HPDE6-E6E7 (cell line): ENCODE data around the gene IL2RG.

Experiments
- DNase-seq: peaks from one replicate; pipeline ENCODE4 v3.0.0; 2011; ENCODE audit warnings: missing footprints; ENCODE audit errors: extremely low spot score

Gene IL2RG

GRCh38 chrX:71111141-71111843 is at the start of gene IL2RG:
Gene IL2RG, minus strand, starts transcription at chrX:71111577. Its CDS starts 38 bp downstream, at chrX:71111539.
- DNase-seq, result no peak

- DNase-seq, result no peak
Observed at GRCh38 chrX:71160475-71160874, 49.1 kb upstream of the IL2RG start.

DNA sequence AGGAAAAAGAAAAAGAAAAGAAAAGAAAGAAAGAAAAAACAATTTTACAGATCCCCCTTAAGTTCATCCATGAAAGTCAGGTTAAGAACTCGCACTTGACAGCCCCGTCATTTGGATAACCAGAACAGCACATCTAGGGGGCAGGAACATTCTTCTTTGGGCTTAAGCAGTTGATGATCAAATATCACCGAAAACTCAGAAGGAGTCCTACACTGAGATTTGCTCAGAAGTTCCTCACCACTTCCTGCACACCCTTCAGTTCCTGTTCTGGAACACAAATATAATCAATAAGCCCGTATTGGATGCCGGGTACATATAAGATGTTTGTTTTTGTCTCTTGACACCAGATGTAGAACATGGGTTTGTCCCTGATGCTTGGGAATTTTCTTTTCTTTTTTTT is 48.0 kb upstream of the IL2RG start:
- DNase-seq, result no peak

- no peak for DNase-seq
Observed at GRCh38 chrX:71158603-71159002, 47.2 kb upstream of the IL2RG start.

DNA sequence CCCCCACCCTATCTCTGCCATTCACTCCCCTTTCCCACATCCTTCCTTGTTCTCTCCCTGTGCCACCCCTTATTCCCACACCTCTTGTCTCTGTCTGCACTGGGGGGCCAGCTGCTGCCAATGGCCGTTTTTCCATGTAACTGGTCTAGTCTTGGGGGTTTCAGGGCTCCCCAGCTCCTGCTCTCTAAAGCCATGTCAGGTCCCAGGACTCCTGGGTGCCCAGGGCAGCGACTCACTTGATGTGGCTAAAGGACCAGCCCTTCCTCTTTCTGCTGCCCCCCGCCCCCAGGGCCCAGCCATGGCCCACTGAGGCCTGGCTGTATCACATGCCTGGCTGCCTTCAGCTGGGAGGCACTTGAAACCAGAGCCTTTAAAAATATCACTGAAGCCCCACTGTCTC is 43.3 kb upstream of the IL2RG start:
- DNase-seq, result no peak

- DNase-seq, result no peak
Observed at GRCh38 chrX:71154196-71154595, 42.8 kb upstream of the IL2RG start.

- no peak for DNase-seq
Observed at GRCh38 chrX:71151366-71151765, 40.0 kb upstream of the IL2RG start.

DNA sequence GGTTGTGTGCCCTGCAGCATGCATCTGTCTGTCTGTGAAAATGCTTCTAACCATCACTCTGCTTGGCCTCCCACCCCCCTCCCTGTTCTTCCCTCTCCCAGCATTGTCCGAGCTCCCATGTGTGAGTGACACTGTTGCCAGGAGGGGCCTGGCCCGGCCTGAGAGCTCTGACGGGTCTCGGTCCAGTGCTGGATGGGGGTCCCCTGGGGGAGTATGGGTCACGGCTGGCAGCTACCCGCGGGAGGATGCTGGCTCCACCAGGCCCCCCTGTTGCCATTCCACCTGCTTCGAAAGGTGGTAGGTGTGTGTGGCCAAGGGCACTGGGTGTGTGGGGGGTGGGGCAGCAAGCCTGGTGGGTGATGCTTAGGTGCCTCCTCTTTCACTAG is 36.9 kb upstream of the IL2RG start:
- DNase-seq, result no peak

DNA sequence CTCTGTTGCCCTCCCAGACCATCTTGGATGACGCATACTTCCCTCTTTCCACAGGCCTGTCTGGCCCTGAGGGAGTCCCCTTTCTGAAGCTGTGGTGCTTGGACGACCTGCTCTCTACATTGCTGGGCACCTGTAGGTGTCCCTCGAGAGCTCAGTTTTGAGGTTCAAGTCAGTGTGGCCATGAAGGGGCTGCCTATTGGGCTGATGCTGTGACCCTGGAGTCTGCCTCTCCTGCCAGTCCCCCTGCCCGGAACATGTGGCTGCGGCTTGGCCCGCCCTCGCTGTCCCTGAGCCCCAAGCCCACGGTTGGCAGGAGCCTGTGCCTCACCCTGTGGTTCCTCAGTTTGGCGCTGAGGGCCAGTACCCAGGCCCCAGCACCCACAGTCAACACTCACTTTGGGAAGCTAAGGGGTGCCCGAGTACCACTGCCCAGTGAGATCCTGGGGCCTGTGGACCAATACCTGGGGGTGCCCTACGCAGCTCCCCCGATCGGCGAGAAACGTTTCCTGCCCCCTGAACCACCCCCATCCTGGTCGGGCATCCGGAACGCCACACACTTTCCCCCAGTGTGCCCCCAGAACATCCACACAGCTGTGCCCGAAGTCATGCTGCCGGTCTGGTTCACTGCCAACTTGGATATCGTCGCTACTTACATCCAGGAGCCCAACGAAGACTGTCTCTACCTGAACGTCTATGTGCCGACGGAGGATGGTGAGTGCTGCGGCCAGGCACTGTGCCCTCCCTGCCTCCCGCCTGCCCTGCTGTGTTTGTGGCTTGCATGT is 36.3 kb upstream of the IL2RG start:
- DNase-seq, result no peak

GRCh38 chrX:71144651-71145050 is 33.3 kb upstream of the IL2RG start, which contains the start of gene NLGN3:
Gene NLGN3, plus strand, starts transcription at chrX:71144841. Its CDS starts 2,909 bp downstream, at chrX:71147750.
- no peak for DNase-seq

DNA sequence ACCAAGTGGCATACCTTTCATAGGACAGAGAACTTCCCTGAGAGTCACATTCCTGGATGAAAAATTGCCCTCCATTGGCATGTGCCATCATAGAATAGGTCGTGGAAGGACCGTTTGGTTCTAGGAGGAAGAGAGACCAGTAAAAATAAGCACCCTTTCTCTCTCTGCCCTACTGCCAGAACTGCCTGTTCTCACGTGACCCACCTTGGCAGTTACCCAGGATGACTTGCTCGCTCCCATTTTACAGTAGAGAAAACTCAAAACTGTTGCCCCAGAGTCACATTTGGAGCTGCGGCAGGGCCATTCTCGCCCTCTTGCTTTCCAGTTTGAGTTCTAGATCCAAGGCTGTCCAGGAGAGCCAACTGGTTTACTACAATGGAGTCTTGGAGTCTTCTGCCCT is 32.1 kb upstream of the IL2RG start:
- DNase-seq, result no peak

GRCh38 chrX:71140440-71140839 is 29.1 kb upstream of the IL2RG start:
- no peak for DNase-seq

- no peak for DNase-seq
Observed at GRCh38 chrX:71131510-71131909, 20.1 kb upstream of the IL2RG start.

DNA sequence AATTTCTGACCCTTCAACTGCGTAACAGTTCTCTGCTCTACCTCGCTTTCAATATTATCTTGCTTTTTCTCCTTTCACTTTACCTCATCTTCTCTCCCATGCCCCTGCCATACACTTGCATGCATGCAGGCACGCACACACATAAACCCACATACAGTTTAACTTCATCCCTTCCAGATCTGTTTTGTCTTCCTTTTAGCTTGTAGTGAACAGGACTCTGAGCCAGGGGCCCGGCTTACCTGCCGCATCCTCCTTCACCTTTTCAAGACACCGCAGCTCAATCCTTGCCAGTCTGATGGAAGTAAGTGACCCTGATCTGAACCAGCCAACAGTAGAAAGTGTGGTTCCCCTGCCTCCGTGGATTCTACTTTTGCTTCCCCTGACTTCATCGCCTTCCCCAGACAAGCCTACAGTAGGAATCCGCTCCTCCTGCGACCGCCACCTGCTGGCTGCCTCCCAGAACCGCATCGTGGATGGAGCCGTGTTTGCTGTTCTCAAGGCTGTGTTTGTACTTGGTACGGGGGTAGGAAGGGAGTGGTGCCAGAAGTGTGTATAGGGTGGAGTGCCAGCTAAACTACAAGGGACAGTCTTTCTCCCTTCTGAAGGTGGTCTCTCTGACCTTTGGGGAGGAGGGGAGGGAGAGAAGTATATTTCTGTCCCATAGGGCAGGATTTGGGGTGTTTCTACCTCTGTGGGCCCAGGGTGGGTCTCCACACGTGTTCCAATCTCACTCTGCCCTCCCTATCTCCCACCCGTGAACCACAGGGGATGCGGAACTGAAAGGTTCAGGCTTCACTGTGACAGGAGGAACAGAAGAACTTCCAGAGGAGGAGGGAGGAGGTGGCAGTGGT is 17.8 kb upstream of the IL2RG start:
- DNase-seq, result peak; percentile 31

- DNase-seq, result no peak
Observed at GRCh38 chrX:71128166-71128833, 16.9 kb upstream of the IL2RG start.

GRCh38 chrX:71118985-71119535 is 7.7 kb upstream of the IL2RG start:
- DNase-seq, result no peak

DNA sequence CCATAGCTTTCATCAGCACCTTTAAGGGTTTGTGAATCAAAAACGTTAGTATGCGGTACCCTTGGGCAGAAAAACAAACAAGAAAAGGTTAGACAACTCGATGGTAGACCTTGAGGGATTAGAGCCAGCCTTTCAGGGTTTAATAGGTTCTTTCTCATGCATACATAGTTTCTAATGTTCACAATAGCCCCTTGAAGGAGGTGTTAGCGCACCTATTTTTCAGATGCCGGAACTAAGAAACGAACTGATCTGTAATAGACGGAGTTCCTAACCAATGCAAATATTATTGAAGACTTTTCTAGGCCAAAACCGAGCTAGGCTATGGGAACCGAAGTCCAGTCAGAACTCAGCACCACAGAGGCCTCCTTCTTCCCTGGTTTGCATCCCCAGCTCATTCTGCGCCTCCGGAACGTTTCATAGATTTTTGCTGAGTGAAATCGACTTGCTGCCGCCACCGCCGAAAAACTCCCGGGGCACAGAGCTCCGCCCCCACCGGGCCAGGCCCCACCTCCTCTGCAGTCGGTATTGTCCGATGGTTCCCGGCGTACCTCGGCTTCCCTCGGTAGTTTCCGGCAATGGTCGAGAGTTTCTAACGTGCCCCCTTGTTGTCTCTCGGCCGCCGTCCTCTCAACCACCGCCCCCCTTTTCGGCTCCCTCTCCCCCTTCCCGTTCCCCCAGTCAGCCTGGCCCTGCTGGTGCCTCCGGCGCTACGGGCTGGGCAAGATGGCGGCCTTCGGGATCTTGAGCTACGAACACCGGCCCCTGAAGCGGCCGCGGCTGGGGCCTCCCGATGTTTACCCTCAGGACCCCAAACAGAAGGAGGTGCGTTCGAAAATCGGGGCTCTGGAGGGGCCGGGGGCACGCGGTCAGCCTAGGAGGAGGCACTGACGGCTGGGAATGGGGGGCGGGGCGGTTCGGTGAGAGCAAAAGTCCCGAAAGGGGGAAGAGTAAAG is 6.9 kb upstream of the IL2RG start, which contains the start of gene MED12:
Gene MED12 (plus strand): TSS at position 565 of the 953 bp plus-strand sequence. CDS start 159 bp downstream, at position 724.
- peak; percentile 49 for DNase-seq

DNA sequence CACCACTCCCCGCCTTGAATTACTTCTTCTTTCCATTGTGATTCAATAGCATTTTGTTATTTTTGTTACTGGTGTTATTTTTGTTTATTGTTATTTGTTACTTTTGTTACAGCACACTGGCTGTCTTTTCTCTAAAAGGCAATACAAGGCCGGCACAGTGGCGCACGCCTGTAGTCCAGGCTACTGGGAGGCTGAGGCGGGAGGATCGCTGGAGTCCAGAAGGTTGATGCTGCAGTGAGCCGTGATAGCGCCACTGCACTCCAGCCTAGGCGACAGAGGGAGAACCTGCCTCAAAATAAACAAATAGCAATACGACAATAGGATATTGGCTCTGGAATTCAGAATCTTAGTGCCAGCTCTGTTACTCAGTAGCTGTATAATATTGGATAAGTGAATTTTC is 6.0 kb upstream of the IL2RG start:
- DNase-seq, result no peak

- DNase-seq, result no peak
Observed at GRCh38 chrX:71111921-71112431, 599 bp upstream of the IL2RG start.

GRCh38 chrX:71109051-71109450 is 2.3 kb downstream of the IL2RG start:
- DNase-seq, result no peak
